ENCODE measurements around the gene MCRIP1. TPM values are rescaled to one million over a fixed set of nuclear protein-coding genes. Genes with fewer than 3 reads are reported as not detected.

Gene MCRIP1
- total and polyA plus RNA-seq, 9 of the 15 experiments (the other 6 are each of a cell fraction or from before 2014, with no cell fraction given) = 0.39 to 35.8 (median 9.7) TPM

DNA sequence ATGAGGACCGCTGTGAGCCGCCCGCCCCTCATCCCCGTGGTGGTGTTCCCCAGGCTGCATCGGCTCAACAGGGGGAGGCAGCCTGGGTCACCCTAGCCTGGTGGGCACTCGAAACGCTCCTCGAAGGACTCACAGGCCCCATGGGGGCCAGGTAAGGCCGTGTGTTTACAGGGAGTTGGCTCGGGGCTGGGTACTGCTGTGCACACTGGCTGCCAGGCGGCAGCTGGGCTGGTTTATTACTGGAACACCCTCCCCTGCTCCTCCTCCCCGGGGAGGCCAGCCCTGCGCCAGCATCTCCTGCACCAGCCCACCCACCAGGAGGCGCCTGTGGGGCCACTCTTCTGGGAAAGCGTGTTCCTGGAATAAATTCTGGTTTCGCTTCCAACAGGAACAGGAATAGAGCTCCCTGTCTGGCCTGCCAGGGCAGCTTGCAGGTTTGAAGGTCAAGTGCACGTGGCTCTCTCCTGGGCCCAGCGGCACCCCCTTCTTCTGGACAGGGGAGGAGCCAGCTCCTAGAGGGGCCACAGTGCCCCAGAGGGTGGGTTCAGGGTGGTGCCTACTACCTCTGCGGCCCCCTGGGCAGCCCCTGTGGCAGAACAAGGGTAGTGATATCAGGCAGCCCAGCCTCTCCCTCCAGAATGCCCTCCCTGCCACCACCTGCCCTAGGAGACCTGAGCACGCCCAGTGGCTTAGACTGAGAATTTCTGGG is 11.3 kb downstream of the MCRIP1 start (continued):
- TF ChIP-seq, protein P1, sequence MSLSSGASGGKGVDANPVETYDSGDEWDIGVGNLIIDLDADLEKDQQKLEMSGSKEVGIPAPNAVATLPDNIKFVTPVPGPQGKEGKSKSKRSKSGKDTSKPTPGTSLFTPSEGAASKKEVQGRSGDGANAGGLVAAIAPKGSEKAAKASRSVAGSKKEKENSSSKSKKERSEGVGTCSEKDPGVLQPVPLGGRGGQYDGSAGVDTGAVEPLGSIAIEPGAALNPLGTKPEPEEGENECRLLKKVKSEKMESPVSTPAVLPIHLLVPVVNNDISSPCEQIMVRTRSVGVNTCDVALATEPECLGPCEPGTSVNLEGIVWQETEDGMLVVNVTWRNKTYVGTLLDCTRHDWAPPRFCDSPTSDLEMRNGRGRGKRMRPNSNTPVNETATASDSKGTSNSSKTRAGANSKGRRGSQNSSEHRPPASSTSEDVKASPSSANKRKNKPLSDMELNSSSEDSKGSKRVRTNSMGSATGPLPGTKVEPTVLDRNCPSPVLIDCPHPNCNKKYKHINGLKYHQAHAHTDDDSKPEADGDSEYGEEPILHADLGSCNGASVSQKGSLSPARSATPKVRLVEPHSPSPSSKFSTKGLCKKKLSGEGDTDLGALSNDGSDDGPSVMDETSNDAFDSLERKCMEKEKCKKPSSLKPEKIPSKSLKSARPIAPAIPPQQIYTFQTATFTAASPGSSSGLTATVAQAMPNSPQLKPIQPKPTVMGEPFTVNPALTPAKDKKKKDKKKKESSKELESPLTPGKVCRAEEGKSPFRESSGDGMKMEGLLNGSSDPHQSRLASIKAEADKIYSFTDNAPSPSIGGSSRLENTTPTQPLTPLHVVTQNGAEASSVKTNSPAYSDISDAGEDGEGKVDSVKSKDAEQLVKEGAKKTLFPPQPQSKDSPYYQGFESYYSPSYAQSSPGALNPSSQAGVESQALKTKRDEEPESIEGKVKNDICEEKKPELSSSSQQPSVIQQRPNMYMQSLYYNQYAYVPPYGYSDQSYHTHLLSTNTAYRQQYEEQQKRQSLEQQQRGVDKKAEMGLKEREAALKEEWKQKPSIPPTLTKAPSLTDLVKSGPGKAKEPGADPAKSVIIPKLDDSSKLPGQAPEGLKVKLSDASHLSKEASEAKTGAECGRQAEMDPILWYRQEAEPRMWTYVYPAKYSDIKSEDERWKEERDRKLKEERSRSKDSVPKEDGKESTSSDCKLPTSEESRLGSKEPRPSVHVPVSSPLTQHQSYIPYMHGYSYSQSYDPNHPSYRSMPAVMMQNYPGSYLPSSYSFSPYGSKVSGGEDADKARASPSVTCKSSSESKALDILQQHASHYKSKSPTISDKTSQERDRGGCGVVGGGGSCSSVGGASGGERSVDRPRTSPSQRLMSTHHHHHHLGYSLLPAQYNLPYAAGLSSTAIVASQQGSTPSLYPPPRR (CRISPR knock-in tag; IDR thresholded peaks at IDR 0.05; ENCODE audit: borderline replicate concordance) = no peak
- TF ChIP-seq ZNF274 (IDR thresholded peaks at IDR 0.05; ENCODE audit: borderline replicate concordance, low read depth, low read length) (no peak), ZNF778 (CRISPR knock-in tag; IDR thresholded peaks at IDR 0.05) (no peak), NFATC3 (IDR thresholded peaks at IDR 0.05) (no peak), FOXJ2 (tag; IDR thresholded peaks at IDR 0.05) (no peak), FOXK1 (CRISPR knock-in tag; IDR thresholded peaks at IDR 0.05; ENCODE audit: borderline replicate concordance) (no peak), PCBP2 (IDR thresholded peaks at IDR 0.05; ENCODE audit: low read depth, low read length, poor library complexity, severe bottlenecking) (no peak)
- TF ChIP-seq, protein P2, sequence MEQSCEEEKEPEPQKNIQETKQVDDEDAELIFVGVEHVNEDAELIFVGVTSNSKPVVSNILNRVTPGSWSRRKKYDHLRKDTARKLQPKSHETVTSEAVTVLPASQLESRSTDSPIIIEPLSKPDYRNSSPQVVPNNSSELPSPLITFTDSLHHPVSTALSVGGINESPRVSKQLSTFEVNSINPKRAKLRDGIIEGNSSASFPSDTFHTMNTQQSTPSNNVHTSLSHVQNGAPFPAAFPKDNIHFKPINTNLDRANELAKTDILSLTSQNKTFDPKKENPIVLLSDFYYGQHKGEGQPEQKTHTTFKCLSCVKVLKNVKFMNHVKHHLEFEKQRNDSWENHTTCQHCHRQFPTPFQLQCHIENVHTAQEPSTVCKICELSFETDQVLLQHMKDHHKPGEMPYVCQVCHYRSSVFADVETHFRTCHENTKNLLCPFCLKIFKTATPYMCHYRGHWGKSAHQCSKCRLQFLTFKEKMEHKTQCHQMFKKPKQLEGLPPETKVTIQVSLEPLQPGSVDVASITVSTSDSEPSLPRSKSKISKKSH (CRISPR knock-in tag; IDR thresholded peaks at IDR 0.05) = no peak
- TF ChIP-seq, protein P3, sequence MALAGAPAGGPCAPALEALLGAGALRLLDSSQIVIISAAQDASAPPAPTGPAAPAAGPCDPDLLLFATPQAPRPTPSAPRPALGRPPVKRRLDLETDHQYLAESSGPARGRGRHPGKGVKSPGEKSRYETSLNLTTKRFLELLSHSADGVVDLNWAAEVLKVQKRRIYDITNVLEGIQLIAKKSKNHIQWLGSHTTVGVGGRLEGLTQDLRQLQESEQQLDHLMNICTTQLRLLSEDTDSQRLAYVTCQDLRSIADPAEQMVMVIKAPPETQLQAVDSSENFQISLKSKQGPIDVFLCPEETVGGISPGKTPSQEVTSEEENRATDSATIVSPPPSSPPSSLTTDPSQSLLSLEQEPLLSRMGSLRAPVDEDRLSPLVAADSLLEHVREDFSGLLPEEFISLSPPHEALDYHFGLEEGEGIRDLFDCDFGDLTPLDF (CRISPR knock-in tag; IDR thresholded peaks at IDR 0.05) = peak; percentile 54
- TF ChIP-seq, protein P4, sequence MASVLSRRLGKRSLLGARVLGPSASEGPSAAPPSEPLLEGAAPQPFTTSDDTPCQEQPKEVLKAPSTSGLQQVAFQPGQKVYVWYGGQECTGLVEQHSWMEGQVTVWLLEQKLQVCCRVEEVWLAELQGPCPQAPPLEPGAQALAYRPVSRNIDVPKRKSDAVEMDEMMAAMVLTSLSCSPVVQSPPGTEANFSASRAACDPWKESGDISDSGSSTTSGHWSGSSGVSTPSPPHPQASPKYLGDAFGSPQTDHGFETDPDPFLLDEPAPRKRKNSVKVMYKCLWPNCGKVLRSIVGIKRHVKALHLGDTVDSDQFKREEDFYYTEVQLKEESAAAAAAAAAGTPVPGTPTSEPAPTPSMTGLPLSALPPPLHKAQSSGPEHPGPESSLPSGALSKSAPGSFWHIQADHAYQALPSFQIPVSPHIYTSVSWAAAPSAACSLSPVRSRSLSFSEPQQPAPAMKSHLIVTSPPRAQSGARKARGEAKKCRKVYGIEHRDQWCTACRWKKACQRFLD (CRISPR knock-in tag; IDR thresholded peaks at IDR 0.05) = peak; percentile 82; the same call in 1 of the 2 replicates

All from K562 (cell line).